SK-N-SH treated with all-trans-retinoic acid at 6 μM for 48 hours (cell line): ENCODE results near the gene CYP2A6.
"Not testable (repeated sequence)": the region's sequence is repeated elsewhere in the genome, so short reads cannot be mapped to it uniquely, and the experiment has no call there.

Source experiments
- ATAC-seq: fragments of 200-7000 bp; cut with Tn5 transposase; 3 replicates; pipeline ENCODE4 v1.9.1; 2020; ENCODE audit warnings: mild to moderate bottlenecking, moderate library complexity
- BACH2 ChIP-seq: fragments of 250-450 bp; sonication (Bioruptor Pico); IDR thresholded peaks from 2 replicates; pipeline ENCODE4 v1.9.0; 2021; ENCODE audit warnings: mild to moderate bottlenecking, borderline replicate concordance
- ESRRG ChIP-seq: fragments of 250-450 bp; sonication (Bioruptor Pico); IDR thresholded peaks from 2 replicates; pipeline ENCODE4 v1.6.1; 2021; ENCODE audit warnings: mild to moderate bottlenecking
- ISL1 ChIP-seq: fragments of 250-450 bp; sonication (Bioruptor Pico); IDR thresholded peaks from 2 replicates; pipeline ENCODE4 v2.1.2; 2022; ENCODE audit warnings: mild to moderate bottlenecking, moderate library complexity
- OSR1 ChIP-seq: fragments of 250-450 bp; sonication (Bioruptor Pico); IDR thresholded peaks from 2 replicates; pipeline ENCODE4 v1.8.0; 2022; ENCODE audit warnings: moderate library complexity, mild to moderate bottlenecking, inconsistent platforms
- RARB ChIP-seq: fragments of 250-450 bp; sonication (Bioruptor Pico); IDR thresholded peaks from 2 replicates; pipeline ENCODE4 v1.8.0; 2021; ENCODE audit warnings: mild to moderate bottlenecking, moderate library complexity
- SNAI2 ChIP-seq: fragments of 250-450 bp; sonication (Bioruptor Pico); IDR thresholded peaks from 2 replicates; pipeline ENCODE4 v1.5.0; 2020; ENCODE audit warnings: mild to moderate bottlenecking, moderate library complexity
- TCF4 ChIP-seq: fragments of 250-450 bp; sonication (Bioruptor Pico); IDR thresholded peaks from 2 replicates; pipeline ENCODE4 v1.8.0; 2021; ENCODE audit warnings: mild to moderate bottlenecking, moderate library complexity, borderline replicate concordance
- TOX ChIP-seq: fragments of 250-450 bp; sonication (Bioruptor Pico); IDR thresholded peaks from 2 replicates; pipeline ENCODE4 v1.8.0; 2021; ENCODE audit warnings: mild to moderate bottlenecking, moderate library complexity, borderline replicate concordance
- ZC3H10 ChIP-seq: fragments of 250-450 bp; sonication (Bioruptor Pico); IDR thresholded peaks from 2 replicates; pipeline ENCODE4 v1.5.1; 2021; ENCODE audit warnings: mild to moderate bottlenecking, moderate library complexity
- ZFP3 ChIP-seq: fragments of 250-450 bp; sonication (Bioruptor Pico); IDR thresholded peaks from 2 replicates; pipeline ENCODE4 v1.5.0; 2020; ENCODE audit warnings: mild to moderate bottlenecking, moderate library complexity
- ZNF565 ChIP-seq: fragments of 450-650 bp; formaldehyde crosslinking; conservative IDR thresholded peaks from 2 replicates; pipeline ENCODE4 v1.5.0; 2020; ENCODE audit warnings: low read depth, mild to moderate bottlenecking, moderate library complexity
- ZNF8 ChIP-seq: fragments of 450-650 bp; formaldehyde crosslinking; IDR thresholded peaks from 2 replicates; pipeline ENCODE4 v1.5.0; 2020; ENCODE audit warnings: mild to moderate bottlenecking, moderate library complexity
- TF ChIP-seq, protein P1 (sequence below): fragments of 250-450 bp; sonication (Bioruptor Pico); IDR thresholded peaks from 2 replicates; pipeline ENCODE4 v1.5.0; 2020; ENCODE audit warnings: mild to moderate bottlenecking, moderate library complexity
- TF ChIP-seq, protein P2 (sequence below): fragments of 250-450 bp; sonication (Bioruptor Pico); IDR thresholded peaks from 2 replicates; pipeline ENCODE4 v1.8.0; 2020; ENCODE audit warnings: mild to moderate bottlenecking, moderate library complexity, borderline replicate concordance
- TF ChIP-seq, protein P3 (sequence below): fragments of 250-450 bp; sonication (Bioruptor Pico); IDR thresholded peaks from 2 replicates; pipeline ENCODE4 v1.8.0; 2021; ENCODE audit warnings: low read depth, mild to moderate bottlenecking, moderate library complexity, borderline replicate concordance
- TF ChIP-seq, protein P4 (sequence below): fragments of 250-450 bp; sonication (Bioruptor Pico); IDR thresholded peaks from 2 replicates; pipeline ENCODE4 v1.5.1; 2020; ENCODE audit warnings: low read depth, mild to moderate bottlenecking, moderate library complexity

Gene CYP2A6

DNA sequence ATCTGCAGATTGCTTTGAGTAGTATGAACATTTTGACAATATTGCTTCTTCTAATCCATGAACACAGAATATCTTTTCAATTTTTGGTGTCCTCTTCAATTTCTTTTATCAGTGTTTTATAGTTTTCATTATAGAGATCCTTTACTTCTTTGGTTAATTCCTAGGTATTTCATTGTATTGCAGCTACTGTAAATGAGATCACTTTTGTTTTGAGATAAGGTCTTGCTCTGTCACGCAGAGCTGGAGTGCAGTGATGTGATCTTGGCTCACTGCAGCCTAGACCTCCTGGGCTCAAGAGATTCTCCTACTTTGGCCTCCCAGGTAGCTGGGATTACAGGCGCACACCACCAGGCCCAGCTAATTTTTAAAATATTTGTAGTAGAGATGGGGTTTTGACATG is 22.0 kb upstream of the CYP2A6 start:
- TF ChIP-seq BACH2 (no peak), OSR1 (CRISPR knock-in tag) (no peak), ESRRG (no peak), TOX (CRISPR knock-in tag) (no peak), SNAI2 (CRISPR knock-in tag) (no peak), ZNF8 (CRISPR knock-in tag) (no peak), ZNF565 (CRISPR knock-in tag) (no peak), ISL1 (CRISPR knock-in tag) (no peak), ZFP3 (CRISPR knock-in tag) (no peak)
- TF ChIP-seq, protein P1, sequence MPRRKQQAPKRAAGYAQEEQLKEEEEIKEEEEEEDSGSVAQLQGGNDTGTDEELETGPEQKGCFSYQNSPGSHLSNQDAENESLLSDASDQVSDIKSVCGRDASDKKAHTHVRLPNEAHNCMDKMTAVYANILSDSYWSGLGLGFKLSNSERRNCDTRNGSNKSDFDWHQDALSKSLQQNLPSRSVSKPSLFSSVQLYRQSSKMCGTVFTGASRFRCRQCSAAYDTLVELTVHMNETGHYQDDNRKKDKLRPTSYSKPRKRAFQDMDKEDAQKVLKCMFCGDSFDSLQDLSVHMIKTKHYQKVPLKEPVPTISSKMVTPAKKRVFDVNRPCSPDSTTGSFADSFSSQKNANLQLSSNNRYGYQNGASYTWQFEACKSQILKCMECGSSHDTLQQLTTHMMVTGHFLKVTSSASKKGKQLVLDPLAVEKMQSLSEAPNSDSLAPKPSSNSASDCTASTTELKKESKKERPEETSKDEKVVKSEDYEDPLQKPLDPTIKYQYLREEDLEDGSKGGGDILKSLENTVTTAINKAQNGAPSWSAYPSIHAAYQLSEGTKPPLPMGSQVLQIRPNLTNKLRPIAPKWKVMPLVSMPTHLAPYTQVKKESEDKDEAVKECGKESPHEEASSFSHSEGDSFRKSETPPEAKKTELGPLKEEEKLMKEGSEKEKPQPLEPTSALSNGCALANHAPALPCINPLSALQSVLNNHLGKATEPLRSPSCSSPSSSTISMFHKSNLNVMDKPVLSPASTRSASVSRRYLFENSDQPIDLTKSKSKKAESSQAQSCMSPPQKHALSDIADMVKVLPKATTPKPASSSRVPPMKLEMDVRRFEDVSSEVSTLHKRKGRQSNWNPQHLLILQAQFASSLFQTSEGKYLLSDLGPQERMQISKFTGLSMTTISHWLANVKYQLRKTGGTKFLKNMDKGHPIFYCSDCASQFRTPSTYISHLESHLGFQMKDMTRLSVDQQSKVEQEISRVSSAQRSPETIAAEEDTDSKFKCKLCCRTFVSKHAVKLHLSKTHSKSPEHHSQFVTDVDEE (CRISPR knock-in tag) = no peak
- TF ChIP-seq, protein P2, sequence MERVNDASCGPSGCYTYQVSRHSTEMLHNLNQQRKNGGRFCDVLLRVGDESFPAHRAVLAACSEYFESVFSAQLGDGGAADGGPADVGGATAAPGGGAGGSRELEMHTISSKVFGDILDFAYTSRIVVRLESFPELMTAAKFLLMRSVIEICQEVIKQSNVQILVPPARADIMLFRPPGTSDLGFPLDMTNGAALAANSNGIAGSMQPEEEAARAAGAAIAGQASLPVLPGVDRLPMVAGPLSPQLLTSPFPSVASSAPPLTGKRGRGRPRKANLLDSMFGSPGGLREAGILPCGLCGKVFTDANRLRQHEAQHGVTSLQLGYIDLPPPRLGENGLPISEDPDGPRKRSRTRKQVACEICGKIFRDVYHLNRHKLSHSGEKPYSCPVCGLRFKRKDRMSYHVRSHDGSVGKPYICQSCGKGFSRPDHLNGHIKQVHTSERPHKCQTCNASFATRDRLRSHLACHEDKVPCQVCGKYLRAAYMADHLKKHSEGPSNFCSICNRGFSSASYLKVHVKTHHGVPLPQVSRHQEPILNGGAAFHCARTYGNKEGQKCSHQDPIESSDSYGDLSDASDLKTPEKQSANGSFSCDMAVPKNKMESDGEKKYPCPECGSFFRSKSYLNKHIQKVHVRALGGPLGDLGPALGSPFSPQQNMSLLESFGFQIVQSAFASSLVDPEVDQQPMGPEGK = no peak
- ATAC-seq = no peak

DNA sequence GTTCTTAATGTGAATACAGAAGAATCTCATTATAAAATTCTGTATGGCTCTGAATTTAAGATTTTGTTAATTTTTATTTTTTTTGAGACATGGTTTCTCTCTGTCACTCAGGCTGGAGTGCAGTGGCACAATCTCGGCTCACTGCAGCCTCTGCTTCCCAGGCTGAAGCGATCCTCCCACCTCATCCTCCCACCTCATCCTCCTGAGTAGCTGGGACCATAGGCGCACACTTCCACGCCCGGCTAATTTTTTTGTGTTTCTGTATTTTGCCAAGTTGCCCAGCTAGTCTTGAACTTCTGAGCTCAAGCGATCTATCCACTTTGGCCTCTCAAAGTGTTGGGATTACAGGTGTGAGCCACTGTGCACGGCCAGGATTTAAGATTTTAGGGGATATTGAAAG is 17.5 kb upstream of the CYP2A6 start:
- no peak for TF ChIP-seq ISL1 (CRISPR knock-in tag)
- no peak for TF ChIP-seq ZC3H10 (CRISPR knock-in tag)
- TF ChIP-seq, protein P2 = no peak
- TF ChIP-seq ESRRG = no peak
- no peak for TF ChIP-seq OSR1 (CRISPR knock-in tag)
- ATAC-seq = no peak

DNA sequence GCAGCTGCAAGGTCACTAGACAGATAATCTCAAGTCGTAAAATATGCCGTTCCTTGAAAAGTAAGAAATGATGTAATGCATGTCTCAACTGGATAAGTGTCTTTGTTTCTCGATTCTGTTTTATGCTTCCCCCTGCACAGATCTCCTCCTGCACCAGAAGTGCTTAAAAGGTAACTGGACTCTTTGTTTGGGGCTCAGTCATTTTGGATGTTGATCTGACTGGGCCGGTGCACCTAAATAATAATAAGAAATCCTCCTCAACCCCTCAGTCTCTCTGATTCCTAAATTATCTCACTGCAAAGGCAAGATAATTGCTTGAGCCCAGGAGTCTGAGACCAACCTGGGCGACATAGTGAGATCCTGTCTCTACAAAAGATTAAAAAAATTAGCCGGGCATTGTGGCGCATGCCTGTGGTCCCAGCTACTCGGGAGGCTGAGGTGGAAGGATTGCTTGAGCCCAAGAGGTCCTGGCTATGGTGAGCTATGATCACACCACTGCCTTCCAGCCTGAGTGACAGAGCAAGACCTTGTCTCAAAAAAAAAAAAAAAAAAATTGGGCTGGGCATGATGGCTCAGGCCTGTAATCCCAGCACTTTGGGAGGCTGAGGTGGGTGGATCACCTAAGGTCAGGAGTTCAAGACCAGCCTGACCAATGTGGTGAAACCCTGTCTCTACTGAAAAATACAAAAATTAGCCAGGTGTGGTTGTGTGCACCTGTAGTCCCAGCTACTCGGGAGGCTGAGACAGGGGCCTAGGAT is 14.7 kb upstream of the CYP2A6 start:
- ATAC-seq = not testable (repeated sequence)

DNA sequence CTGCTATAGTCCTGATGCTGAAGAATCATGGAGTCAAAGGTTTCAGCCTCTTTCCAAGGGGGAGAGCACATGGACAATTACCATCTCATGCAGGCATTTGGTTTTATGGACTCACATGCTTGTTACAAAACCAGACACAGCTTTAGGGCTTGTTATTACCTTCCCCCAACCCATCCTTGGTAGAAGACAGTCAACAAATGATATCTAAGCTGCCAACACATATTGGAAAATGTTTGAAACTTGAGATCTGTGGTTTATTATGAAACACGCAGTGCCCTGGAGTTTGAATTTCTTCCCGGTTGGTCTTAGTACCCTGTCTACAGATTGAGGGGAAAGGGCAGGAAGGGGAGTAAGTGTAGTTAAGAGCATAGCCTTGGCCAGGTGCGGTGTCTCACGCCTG is 12.5 kb upstream of the CYP2A6 start:
- TF ChIP-seq, protein P1 (CRISPR knock-in tag) = no peak
- TF ChIP-seq ZNF8 (CRISPR knock-in tag) = no peak
- no peak for TF ChIP-seq OSR1 (CRISPR knock-in tag)
- TF ChIP-seq TCF4 (CRISPR knock-in tag) = no peak
- TF ChIP-seq RARB (CRISPR knock-in tag) = no peak
- TF ChIP-seq TOX (CRISPR knock-in tag) = no peak
- TF ChIP-seq, protein P3, sequence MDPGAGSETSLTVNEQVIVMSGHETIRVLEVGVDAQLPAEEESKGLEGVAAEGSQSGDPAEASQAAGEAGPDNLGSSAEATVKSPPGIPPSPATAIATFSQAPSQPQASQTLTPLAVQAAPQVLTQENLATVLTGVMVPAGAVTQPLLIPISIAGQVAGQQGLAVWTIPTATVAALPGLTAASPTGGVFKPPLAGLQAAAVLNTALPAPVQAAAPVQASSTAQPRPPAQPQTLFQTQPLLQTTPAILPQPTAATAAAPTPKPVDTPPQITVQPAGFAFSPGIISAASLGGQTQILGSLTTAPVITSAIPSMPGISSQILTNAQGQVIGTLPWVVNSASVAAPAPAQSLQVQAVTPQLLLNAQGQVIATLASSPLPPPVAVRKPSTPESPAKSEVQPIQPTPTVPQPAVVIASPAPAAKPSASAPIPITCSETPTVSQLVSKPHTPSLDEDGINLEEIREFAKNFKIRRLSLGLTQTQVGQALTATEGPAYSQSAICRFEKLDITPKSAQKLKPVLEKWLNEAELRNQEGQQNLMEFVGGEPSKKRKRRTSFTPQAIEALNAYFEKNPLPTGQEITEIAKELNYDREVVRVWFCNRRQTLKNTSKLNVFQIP = no peak
- TF ChIP-seq, protein P4, sequence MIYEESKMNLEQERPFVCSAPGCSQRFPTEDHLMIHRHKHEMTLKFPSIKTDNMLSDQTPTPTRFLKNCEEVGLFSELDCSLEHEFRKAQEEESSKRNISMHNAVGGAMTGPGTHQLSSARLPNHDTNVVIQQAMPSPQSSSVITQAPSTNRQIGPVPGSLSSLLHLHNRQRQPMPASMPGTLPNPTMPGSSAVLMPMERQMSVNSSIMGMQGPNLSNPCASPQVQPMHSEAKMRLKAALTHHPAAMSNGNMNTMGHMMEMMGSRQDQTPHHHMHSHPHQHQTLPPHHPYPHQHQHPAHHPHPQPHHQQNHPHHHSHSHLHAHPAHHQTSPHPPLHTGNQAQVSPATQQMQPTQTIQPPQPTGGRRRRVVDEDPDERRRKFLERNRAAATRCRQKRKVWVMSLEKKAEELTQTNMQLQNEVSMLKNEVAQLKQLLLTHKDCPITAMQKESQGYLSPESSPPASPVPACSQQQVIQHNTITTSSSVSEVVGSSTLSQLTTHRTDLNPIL (CRISPR knock-in tag) = no peak
- TF ChIP-seq, protein P2 = no peak
- no peak for TF ChIP-seq ZFP3 (CRISPR knock-in tag)
- TF ChIP-seq, all 23 proteins: peak for 0
- ATAC-seq = no peak
